A673 (cell line): Measurements from ENCODE around the gene SLC9A8.

Experiments
- CTCF ChIP-seq: fragments of 300-800, 200-600 bp; sonication (generic); conservative IDR thresholded peaks from 2 replicates; pipeline ENCODE4 v1.5.1; 2017; ENCODE audit warnings: low read depth, mild to moderate bottlenecking, antibody characterized with exemption, low read length, moderate library complexity, mixed read lengths
- EZH2 ChIP-seq: fragments of 200-600 bp; sonication (generic); IDR thresholded peaks from 2 replicates; pipeline ENCODE4 v1.6.1; 2017; ENCODE audit warnings: borderline replicate concordance, low read depth, mild to moderate bottlenecking, mixed read lengths, antibody characterized with exemption, low read length; ENCODE audit not compliant: poor library complexity, severe bottlenecking

GRCh38 chr20:49791165-49791564 lies 21.5 kb upstream of the SLC9A8 start:
- TF ChIP-seq CTCF (no peak), EZH2 (no peak)
